Measurements from ENCODE around the gene FNDC4. TPM values are rescaled to one million over a fixed set of nuclear protein-coding genes. Genes with fewer than 3 reads are reported as not detected.

FNDC4 gene
- total and polyA plus RNA-seq, 2 experiments from 2014 or later: 43.4 to 53.4 TPM

DNA sequence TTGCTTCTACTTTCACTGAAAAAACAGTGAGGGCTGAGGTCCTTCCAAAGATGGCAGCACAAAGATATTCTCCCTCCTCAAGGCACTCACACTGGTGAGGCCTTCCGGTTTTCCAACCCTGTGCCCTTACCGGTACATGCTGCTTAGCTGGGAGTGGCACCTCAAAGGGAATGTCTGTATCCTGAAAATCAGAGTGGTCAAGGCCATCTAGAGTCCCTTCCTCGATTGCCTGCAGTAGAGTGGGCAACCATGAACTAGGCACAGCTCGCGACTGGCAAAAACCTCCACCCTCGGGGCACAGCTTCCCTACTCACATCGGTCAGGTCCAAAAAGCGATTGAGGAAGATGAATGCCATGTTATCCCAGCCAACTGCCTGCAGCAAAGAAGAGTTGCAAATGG, 49.4 kb downstream of the FNDC4 start:
- Histone ChIP-seq H3K4me1 (ENCODE audit: low read depth) (no peaks in the 10 kb centered on the region), H3K36me3 (peaks cover 27% of the 10 kb centered on the region), H3K27ac (no peak overlapping the region), H3K27me3 (no peaks in the 10 kb centered on the region), H3K4me3 (no peak overlapping the region), H3K9me3 (ENCODE audit: low read depth) (no peaks in the 10 kb centered on the region)
- no peak for DNase-seq (ENCODE audit: low read depth in 1 of 2, low spot score in 1 of 2)
- TF ChIP-seq, protein P1, sequence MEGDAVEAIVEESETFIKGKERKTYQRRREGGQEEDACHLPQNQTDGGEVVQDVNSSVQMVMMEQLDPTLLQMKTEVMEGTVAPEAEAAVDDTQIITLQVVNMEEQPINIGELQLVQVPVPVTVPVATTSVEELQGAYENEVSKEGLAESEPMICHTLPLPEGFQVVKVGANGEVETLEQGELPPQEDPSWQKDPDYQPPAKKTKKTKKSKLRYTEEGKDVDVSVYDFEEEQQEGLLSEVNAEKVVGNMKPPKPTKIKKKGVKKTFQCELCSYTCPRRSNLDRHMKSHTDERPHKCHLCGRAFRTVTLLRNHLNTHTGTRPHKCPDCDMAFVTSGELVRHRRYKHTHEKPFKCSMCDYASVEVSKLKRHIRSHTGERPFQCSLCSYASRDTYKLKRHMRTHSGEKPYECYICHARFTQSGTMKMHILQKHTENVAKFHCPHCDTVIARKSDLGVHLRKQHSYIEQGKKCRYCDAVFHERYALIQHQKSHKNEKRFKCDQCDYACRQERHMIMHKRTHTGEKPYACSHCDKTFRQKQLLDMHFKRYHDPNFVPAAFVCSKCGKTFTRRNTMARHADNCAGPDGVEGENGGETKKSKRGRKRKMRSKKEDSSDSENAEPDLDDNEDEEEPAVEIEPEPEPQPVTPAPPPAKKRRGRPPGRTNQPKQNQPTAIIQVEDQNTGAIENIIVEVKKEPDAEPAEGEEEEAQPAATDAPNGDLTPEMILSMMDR (IDR thresholded peaks at IDR 0.05; ENCODE audit: low read depth, low read length): no peak

DNA sequence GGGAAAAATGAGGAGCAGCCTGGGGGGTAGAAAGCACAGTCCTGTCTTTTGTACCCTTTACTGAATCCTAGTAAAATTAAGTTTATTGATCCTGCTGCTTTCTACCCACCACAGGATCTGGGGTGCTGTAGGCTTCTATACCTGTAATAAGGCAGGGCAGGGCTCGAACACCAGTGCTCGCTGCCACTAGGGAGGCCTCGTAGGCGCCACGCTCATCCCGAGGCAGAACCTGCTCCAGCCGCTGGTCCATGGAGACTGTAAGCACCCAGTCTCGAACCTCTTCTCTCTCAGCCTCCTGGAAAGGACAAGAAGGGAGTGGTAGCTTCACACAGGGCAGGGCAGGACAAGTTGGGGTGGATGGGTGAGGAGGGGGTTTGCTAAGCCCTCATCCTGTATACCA, 49.8 kb downstream of the FNDC4 start:
- Histone ChIP-seq H3K36me3 (peaks cover 31% of the 10 kb centered on the region), H3K9me3 (ENCODE audit: low read depth) (no peaks in the 10 kb centered on the region), H3K27ac (no peak overlapping the region), H3K27me3 (no peaks in the 10 kb centered on the region), H3K4me3 (no peak overlapping the region), H3K4me1 (ENCODE audit: low read depth) (no peaks in the 10 kb centered on the region)
- TF ChIP-seq, protein P1 (IDR thresholded peaks at IDR 0.05; ENCODE audit: low read depth, low read length): no peak
- no peak for DNase-seq (ENCODE audit: low read depth in 1 of 2, low spot score in 1 of 2)

DNA sequence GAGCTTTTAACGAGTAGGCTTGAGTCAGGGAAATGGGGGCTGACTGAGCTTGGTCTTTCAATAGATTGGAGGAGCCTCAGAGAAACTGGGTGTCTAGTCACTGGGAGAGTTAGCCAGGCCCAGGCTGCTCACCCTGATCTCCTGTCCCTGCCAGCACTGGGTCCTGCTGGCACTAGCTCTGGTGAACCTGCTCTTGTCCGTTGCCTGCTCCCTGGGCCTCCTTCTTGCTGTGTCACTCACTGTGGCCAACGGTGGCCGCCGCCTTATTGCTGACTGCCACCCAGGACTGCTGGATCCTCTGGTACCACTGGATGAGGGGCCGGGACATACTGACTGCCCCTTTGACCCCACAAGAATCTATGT, 52.1 kb downstream of the FNDC4 start:
- no peak for DNase-seq (ENCODE audit: low read depth in 1 of 2, low spot score in 1 of 2)
- H3K9me3 ChIP-seq (ENCODE audit: low read depth): no peaks in the 10 kb centered on the region
- no peak overlapping the region for H3K27ac ChIP-seq
- no peak overlapping the region for H3K4me3 ChIP-seq
- TF ChIP-seq, protein P1 (IDR thresholded peaks at IDR 0.05; ENCODE audit: low read depth, low read length): no peak
- H3K27me3 ChIP-seq: no peaks in the 10 kb centered on the region
- H3K36me3 ChIP-seq: peaks cover 33% of the 10 kb centered on the region
- no peaks in the 10 kb centered on the region for H3K4me1 ChIP-seq (ENCODE audit: low read depth)

DNA sequence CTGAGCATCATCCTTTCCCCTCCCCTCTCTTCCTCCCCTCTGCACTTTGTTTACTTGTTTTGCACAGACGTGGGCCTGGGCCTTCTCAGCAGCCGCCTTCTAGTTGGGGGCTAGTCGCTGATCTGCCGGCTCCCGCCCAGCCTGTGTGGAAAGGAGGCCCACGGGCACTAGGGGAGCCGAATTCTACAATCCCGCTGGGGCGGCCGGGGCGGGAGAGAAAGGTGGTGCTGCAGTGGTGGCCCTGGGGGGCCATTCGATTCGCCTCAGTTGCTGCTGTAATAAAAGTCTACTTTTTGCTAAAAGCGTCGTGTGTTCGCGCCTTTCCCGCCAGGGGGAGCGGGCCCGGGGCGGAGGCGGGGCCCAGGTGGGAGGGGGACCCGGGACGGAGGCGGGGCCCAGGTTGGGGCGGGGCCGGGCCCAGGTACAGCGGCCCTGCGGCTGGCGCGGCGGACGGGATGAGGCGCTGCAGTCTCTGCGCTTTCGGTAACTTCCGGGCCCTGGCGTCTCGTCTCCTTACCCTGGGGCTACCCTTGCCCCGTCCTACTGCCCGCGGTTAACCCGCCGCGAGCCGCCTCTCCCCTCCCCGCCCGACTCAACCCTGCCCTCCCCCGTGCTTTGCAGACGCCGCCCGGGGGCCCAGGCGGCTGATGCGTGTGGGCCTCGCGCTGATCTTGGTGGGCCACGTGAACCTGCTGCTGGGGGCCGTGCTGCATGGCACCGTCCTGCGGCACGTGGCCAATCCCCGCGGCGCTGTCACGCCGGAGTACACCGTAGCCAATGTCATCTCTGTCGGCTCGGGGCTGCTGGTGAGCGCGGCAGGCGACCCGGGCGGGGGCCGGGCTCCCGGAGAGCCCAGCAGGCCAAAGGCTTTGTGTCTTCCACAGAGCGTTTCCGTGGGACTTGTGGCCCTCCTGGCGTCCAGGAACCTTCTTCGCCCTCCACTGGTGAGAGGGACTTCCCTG, 52.8 kb downstream of the FNDC4 start, which contains the start of gene KRTCAP3:
TSS of gene KRTCAP3 (plus strand) at position 424 of the 962 bp plus-strand sequence. CDS start at position 456, 32 bp downstream.
- DNase-seq (ENCODE audit: low read depth in 1 of 2, low spot score in 1 of 2): peak in 1 of 2 donors; percentile 66
- Histone ChIP-seq H3K36me3 (peaks cover 33% of the 10 kb centered on the region), H3K27ac (no peak within 1 kb of the TSS), H3K9me3 (ENCODE audit: low read depth) (no peaks in the 10 kb centered on the region), H3K27me3 (no peaks in the 10 kb centered on the region), H3K4me3 (peak within 1 kb of the TSS; percentile 9), H3K4me1 (ENCODE audit: low read depth) (no peaks in the 10 kb centered on the region)
- TF ChIP-seq, protein P1 (IDR thresholded peaks at IDR 0.05; ENCODE audit: low read depth, low read length): no peak

Other genes with a start within 250 kb of the FNDC4 start
- 75.1 and 84.7 TPM in 2 replicates for gene SLC30A3, start 232.2 kb downstream of the FNDC4 start, total RNA-seq
- 111 and 139 TPM in 2 replicates for gene SLC30A3, start 232.2 kb downstream of the FNDC4 start, polyA plus RNA-seq
- 3.6 and 14.1 TPM in 2 replicates for gene DNAJC5G, start 219.8 kb downstream of the FNDC4 start, total RNA-seq
- gene DNAJC5G, start 219.8 kb downstream of the FNDC4 start, polyA plus RNA-seq: 4.4 and 7.5 TPM in 2 replicates
- gene TRIM54, start 212.8 kb downstream of the FNDC4 start, total RNA-seq: 53.1 and 65.9 TPM in 2 replicates
- gene TRIM54, start 212.8 kb downstream of the FNDC4 start, polyA plus RNA-seq: 41.6 and 46.7 TPM in 2 replicates
- gene UCN, start 186.8 kb downstream of the FNDC4 start, total RNA-seq: 6.6 and 14.8 TPM in 2 replicates
- 3.2 and 5.8 TPM in 2 replicates for gene UCN, start 186.8 kb downstream of the FNDC4 start, polyA plus RNA-seq
- 56.3 and 88.7 TPM in 2 replicates for gene MPV17, start 172.1 kb downstream of the FNDC4 start, total RNA-seq
- 70.8 and 90.5 TPM in 2 replicates for gene MPV17, start 172.1 kb downstream of the FNDC4 start, polyA plus RNA-seq
- gene GTF3C2, start 138.4 kb downstream of the FNDC4 start, total RNA-seq: 35.1 and 38.2 TPM in 2 replicates
- 47.7 and 56.8 TPM in 2 replicates for gene GTF3C2, start 138.4 kb downstream of the FNDC4 start, polyA plus RNA-seq
- 30.5 and 41.5 TPM in 2 replicates for gene EIF2B4, start 124.9 kb downstream of the FNDC4 start, total RNA-seq
- 93.9 and 94.9 TPM in 2 replicates for gene EIF2B4, start 124.9 kb downstream of the FNDC4 start, polyA plus RNA-seq
- gene SNX17, start 124.6 kb downstream of the FNDC4 start, total RNA-seq: 91.9 and 141 TPM in 2 replicates
- gene SNX17, start 124.6 kb downstream of the FNDC4 start, polyA plus RNA-seq: 130 and 135 TPM in 2 replicates
- 29.7 and 31.7 TPM in 2 replicates for gene ZNF513, start 114.5 kb downstream of the FNDC4 start, total RNA-seq
- 32.2 and 35.8 TPM in 2 replicates for gene ZNF513, start 114.5 kb downstream of the FNDC4 start, polyA plus RNA-seq
- gene PPM1G, start 85.6 kb downstream of the FNDC4 start, total RNA-seq: 96.2 and 101 TPM in 2 replicates
- gene PPM1G, start 85.6 kb downstream of the FNDC4 start, polyA plus RNA-seq: 84.8 and 93.0 TPM in 2 replicates
- 82.1 and 122 TPM in 2 replicates for gene NRBP1, start 66.6 kb downstream of the FNDC4 start, total RNA-seq
- 147 and 185 TPM in 2 replicates for gene NRBP1, start 66.6 kb downstream of the FNDC4 start, polyA plus RNA-seq
- gene KRTCAP3, start 52.8 kb downstream of the FNDC4 start, total RNA-seq: 1.3 and 2.8 TPM in 2 replicates
- 2.0 and 4.9 TPM in 2 replicates for gene KRTCAP3, start 52.8 kb downstream of the FNDC4 start, polyA plus RNA-seq
- gene IFT172, start 5.5 kb downstream of the FNDC4 start, total RNA-seq: 20.7 and 37.6 TPM in 2 replicates
- 35.1 and 35.4 TPM in 2 replicates for gene IFT172, start 5.5 kb downstream of the FNDC4 start, polyA plus RNA-seq
- not detected in 2 replicates for gene GCKR, start 1.6 kb upstream of the FNDC4 start, total RNA-seq
- gene GCKR, start 1.6 kb upstream of the FNDC4 start, polyA plus RNA-seq: not detected in 2 replicates
- gene ZNF512, start 87.8 kb upstream of the FNDC4 start, total RNA-seq: 22.0 and 38.6 TPM in 2 replicates
- gene ZNF512, start 87.8 kb upstream of the FNDC4 start, polyA plus RNA-seq: 20.7 and 35.5 TPM in 2 replicates
- 4.2 and 6.1 TPM in 2 replicates for gene CCDC121, start 133.8 kb upstream of the FNDC4 start, total RNA-seq
- 5.1 and 6.1 TPM in 2 replicates for gene CCDC121, start 133.8 kb upstream of the FNDC4 start, polyA plus RNA-seq
- 24.1 and 30.0 TPM in 2 replicates for gene GPN1, start 133.8 kb upstream of the FNDC4 start, total RNA-seq
- gene GPN1, start 133.8 kb upstream of the FNDC4 start, polyA plus RNA-seq: 51.6 and 52.5 TPM in 2 replicates
- 37.8 and 38.0 TPM in 2 replicates for gene SUPT7L, start 168.4 kb upstream of the FNDC4 start, total RNA-seq
- 34.3 and 38.3 TPM in 2 replicates for gene SUPT7L, start 168.4 kb upstream of the FNDC4 start, polyA plus RNA-seq
- gene SLC4A1AP, start 168.7 kb upstream of the FNDC4 start, total RNA-seq: 30.2 and 34.8 TPM in 2 replicates
- gene SLC4A1AP, start 168.7 kb upstream of the FNDC4 start, polyA plus RNA-seq: 35.9 and 40.3 TPM in 2 replicates

Measured in cardiac muscle cell (in vitro differentiated cells and primary cell).